BLaER1 treated with 17β-estradiol and CSF1 and Interleukin-3, amounts not matched to agents 10 nM and 100 nM (cell line): ENCODE results near the gene OTUB2.

Experiments
- H3K27ac ChIP-seq, 11 experiments: shearing (Covaris generic); formaldehyde crosslinking; 2 replicates each; pipeline ENCODE4 v1.8.1; 2022
- H3K27me3 ChIP-seq, 11 experiments: shearing (Covaris generic); formaldehyde crosslinking; 2 replicates each; pipeline ENCODE4 v1.8.1; 2022
- H3K36me3 ChIP-seq, 11 experiments: shearing (Covaris generic); formaldehyde crosslinking; 2 replicates each; pipeline ENCODE4 v1.8.1; 2022
- H3K4me1 ChIP-seq, 10 experiments: shearing (Covaris generic); formaldehyde crosslinking; 2 replicates each; pipeline ENCODE4 v1.8.1; 2022
- H3K4me2 ChIP-seq, 11 experiments: shearing (Covaris generic); formaldehyde crosslinking; 2 replicates each; pipeline ENCODE4 v1.8.1; 2022
- H3K4me3 ChIP-seq, 10 experiments: shearing (Covaris generic); formaldehyde crosslinking; 2 replicates each; pipeline ENCODE4 v1.8.1; 2022
- H3K9ac ChIP-seq, 11 experiments: shearing (Covaris generic); formaldehyde crosslinking; 2 replicates each; pipeline ENCODE4 v1.8.1; 2022
- H3K9me3 ChIP-seq, 11 experiments: shearing (Covaris generic); formaldehyde crosslinking; replicated peaks in 1 of 11; 2 replicates each; pipeline ENCODE4 v1.8.1; 2022
- H4K20me1 ChIP-seq, 11 experiments: shearing (Covaris generic); formaldehyde crosslinking; 2 replicates each; pipeline ENCODE4 v1.8.1; 2022
- Cebpa-rat ChIP-seq, 11 experiments: shearing (Covaris generic); IDR thresholded peaks; 2 replicates each; pipeline ENCODE4 v1.8.1; 2022

OTUB2 gene

DNA sequence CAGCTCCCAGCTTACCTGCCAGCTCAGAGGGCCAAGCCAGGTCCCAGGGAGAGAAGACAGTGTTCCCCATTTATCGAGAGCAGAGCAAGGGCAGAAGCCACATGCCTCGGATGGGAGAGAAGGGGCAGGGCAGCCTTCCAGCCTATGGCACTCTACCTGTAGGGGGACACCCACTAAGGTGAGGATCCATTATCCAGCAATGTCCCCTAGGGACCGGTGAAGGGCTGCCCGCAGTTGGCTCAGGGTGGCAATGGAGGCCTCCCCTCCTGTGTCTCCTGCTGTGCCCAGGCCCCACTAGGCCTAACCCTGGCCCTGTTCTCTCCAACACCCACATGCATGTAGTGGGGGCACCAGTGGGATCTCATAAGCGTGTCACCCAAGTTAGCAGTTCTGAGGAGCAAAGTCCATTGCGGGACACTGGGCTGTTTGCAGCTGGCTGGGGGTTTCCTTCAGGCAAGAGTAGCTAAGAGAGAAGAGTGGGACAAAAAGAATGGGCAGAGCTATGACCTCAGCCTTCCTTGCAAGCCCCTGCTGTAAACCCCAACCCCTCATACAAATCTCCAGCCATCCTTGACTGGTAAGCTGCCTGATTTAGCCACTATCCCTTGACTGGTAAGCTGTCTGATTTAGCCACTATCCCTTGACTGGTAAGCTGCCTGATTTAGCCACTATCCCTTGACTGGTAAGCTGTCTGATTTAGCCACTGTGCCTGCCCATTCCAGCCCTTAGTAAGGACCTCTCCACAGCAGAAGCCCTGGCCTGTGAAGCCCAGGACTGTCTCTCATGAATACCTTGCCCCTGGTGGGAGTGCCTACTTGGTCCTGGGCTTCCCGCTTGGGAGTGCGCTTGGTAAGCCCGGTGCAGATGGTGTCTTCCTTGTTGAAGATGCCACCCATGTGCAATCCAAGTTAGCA, 44.6 kb upstream of the OTUB2 start:
- peaks cover 0 to 20% (median 9%) of the 10 kb centered on the region in 11 experiments; a peak in 19 of 22 replicates for H3K9me3 ChIP-seq
- no peak overlapping the region for H3K9ac ChIP-seq
- no peak overlapping the region for H3K4me2 ChIP-seq
- H3K4me3 ChIP-seq, result no peak overlapping the region
- H3K27me3 ChIP-seq, result peaks cover 10 to 47% (median 42%) of the 10 kb centered on the region in 11 experiments; a peak in 20 of 22 replicates
- no peaks in the 10 kb centered on the region for H3K36me3 ChIP-seq
- peaks cover 12 to 34% (median 27%) of the 10 kb centered on the region in 10 experiments for H3K4me1 ChIP-seq
- peaks cover 0 to 5% (median 0%) of the 10 kb centered on the region in 11 experiments; a peak in 1 of 22 replicates for H4K20me1 ChIP-seq
- no peak for TF ChIP-seq Cebpa-rat (IDR thresholded peaks at IDR 0.05)
- no peak overlapping the region for H3K27ac ChIP-seq

DNA sequence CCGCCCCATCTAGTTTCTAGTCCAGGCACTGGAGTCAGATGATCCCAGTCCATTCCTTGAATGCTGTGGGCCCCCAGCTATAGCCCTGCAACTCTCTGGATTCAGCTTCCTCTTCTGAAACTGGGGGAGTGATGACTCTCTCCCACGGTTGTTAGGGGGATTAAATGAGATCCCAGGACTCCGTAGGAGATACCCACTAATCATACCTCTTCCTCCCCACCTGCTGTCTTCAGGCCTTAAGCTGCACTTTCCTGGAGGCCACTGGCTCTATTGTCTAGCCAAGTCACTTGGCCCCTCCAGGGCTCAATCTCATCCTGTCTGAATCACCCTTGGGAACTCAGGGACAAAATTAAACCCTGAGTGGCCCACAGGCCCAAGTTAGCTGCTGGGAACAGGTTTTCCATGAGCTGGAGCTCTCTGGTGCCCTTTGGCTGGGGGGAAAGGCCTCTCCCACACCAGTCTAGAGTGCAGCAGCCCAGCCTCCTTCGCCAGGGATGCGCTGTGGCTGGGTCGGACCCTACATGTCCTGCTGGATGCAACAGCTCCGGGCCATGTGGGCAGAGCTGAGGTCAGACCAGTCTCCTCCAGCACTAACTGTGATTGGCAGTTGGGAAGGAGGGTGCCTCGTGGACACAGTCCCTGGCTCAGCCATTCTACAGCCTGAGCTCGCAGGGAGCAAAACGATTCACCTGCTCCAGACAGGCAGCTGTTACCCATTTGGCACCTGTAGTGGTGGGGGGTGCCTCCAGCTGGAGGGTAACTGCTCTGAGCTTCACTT, 43.7 kb upstream of the OTUB2 start:
- no peak overlapping the region for H3K27ac ChIP-seq
- H3K27me3 ChIP-seq, result peaks cover 10 to 50% (median 44%) of the 10 kb centered on the region in 11 experiments; a peak in 20 of 22 replicates
- H3K9ac ChIP-seq, result no peak overlapping the region
- TF ChIP-seq Cebpa-rat (IDR thresholded peaks at IDR 0.05), result no peak
- peak overlapping the region in 2 of 11 experiments; percentile 9 to 21; a peak in 2 of 22 replicates for H3K4me2 ChIP-seq
- H4K20me1 ChIP-seq, result peaks cover 0 to 13% (median 0%) of the 10 kb centered on the region in 11 experiments; a peak in 2 of 22 replicates
- peaks cover 12 to 25% (median 18%) of the 10 kb centered on the region in 10 experiments for H3K4me1 ChIP-seq
- H3K9me3 ChIP-seq, result peaks cover 0 to 18% (median 9%) of the 10 kb centered on the region in 11 experiments; a peak in 19 of 22 replicates
- no peaks in the 10 kb centered on the region for H3K36me3 ChIP-seq
- no peak overlapping the region for H3K4me3 ChIP-seq

DNA sequence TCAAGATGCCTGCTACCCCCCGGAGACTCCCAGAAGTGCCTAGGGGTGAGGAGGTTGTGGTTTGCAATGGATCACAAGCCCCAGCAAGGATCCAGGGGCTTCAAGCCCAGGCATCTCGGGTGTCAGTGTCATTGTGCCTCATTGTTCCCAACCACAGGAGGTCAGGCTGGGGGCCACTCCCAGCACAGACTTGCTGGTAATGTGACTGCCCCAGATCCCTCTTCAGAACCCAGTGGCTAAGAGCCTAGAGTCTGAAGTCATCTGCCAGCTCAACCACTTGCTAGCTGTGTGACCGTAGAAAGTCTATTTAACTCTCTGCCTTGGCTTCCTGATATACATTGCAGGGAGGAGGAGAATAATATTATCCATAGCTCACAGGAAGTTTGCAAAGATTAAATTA, 42.1 kb upstream of the OTUB2 start:
- Histone ChIP-seq H4K20me1 (peaks cover 0 to 14% (median 0%) of the 10 kb centered on the region in 11 experiments; a peak in 2 of 22 replicates), H3K27me3 (peaks cover 10 to 45% (median 38%) of the 10 kb centered on the region in 11 experiments; a peak in 20 of 22 replicates), H3K4me2 (no peak overlapping the region), H3K36me3 (no peaks in the 10 kb centered on the region), H3K27ac (no peak overlapping the region), H3K4me3 (no peak overlapping the region), H3K9me3 (peaks cover 0 to 10% (median 0%) of the 10 kb centered on the region in 11 experiments; a peak in 3 of 22 replicates), H3K9ac (no peak overlapping the region), H3K4me1 (peaks cover under 1 to 10% (median 3%) of the 10 kb centered on the region in 10 experiments; a peak in 16 of 20 replicates)
- no peak for TF ChIP-seq Cebpa-rat (IDR thresholded peaks at IDR 0.05)

DNA sequence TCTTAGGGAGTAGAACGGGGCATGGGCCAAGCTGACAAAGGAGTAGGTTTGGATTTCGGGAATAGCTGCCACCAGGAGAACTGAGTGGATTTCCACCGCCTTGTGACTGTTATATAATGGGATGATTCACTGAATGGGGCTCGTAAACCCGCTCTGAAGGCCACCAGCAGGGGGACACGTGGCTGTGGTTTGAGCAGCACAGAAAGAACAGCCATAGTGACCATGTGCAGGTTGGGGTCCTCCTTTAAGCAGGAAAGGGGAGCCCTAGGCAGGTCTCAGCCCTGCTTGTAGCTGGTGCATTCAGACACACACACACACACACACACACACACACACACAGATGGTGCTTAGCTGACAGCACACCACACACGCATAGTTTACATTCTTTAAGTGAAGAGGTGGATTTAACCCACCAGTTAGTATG, 41.1 kb upstream of the OTUB2 start:
- H3K4me2 ChIP-seq, result no peak overlapping the region
- H3K9me3 ChIP-seq, result peaks cover 0 to 10% (median 0%) of the 10 kb centered on the region in 11 experiments; a peak in 3 of 22 replicates
- H3K4me3 ChIP-seq, result no peak overlapping the region
- TF ChIP-seq Cebpa-rat (IDR thresholded peaks at IDR 0.05), result no peak
- no peaks in the 10 kb centered on the region for H3K36me3 ChIP-seq
- peaks cover 0 to 19% (median 5%) of the 10 kb centered on the region in 10 experiments; a peak in 7 of 20 replicates for H3K4me1 ChIP-seq
- H4K20me1 ChIP-seq, result peaks cover 0 to 14% (median 0%) of the 10 kb centered on the region in 11 experiments; a peak in 2 of 22 replicates
- H3K27me3 ChIP-seq, result peaks cover 8 to 36% (median 29%) of the 10 kb centered on the region in 11 experiments; a peak in 20 of 22 replicates
- no peak overlapping the region for H3K9ac ChIP-seq
- H3K27ac ChIP-seq, result no peak overlapping the region

DNA sequence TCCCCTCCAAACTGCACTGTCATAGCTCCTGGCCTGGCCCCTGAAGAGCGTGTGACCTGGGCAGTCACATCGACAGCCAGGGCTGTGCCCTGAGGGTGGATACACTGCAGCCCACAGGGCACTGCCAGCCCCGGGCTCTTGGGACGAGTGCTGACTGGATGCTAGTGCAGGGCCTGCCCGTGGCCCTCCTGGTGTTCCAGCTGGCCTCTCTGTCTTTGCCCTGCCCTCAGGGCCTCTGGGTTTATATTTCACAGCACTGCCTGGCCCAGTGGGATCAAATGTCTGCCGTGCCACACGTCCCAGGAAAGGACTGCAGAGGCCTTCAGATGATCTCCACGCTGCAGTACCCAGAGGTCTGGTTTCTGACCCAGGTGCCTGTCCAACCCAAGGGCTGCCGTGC, 39.2 kb upstream of the OTUB2 start:
- H3K27me3 ChIP-seq, result peaks cover 0 to 16% (median 9%) of the 10 kb centered on the region in 11 experiments; a peak in 15 of 22 replicates
- no peaks in the 10 kb centered on the region for H3K36me3 ChIP-seq
- peaks cover 0 to 10% (median 0%) of the 10 kb centered on the region in 11 experiments; a peak in 3 of 22 replicates for H3K9me3 ChIP-seq
- no peak overlapping the region for H3K27ac ChIP-seq
- H3K4me1 ChIP-seq, result peaks cover 0 to 25% (median 7%) of the 10 kb centered on the region in 10 experiments; a peak in 8 of 20 replicates
- peaks cover 0 to 14% (median 0%) of the 10 kb centered on the region in 11 experiments; a peak in 1 of 22 replicates for H4K20me1 ChIP-seq
- TF ChIP-seq Cebpa-rat (IDR thresholded peaks at IDR 0.05), result no peak
- peak overlapping the region in 2 of 11 experiments; percentile 28 to 35; a peak in 3 of 22 replicates for H3K4me2 ChIP-seq
- H3K4me3 ChIP-seq, result no peak overlapping the region
- H3K9ac ChIP-seq, result no peak overlapping the region

DNA sequence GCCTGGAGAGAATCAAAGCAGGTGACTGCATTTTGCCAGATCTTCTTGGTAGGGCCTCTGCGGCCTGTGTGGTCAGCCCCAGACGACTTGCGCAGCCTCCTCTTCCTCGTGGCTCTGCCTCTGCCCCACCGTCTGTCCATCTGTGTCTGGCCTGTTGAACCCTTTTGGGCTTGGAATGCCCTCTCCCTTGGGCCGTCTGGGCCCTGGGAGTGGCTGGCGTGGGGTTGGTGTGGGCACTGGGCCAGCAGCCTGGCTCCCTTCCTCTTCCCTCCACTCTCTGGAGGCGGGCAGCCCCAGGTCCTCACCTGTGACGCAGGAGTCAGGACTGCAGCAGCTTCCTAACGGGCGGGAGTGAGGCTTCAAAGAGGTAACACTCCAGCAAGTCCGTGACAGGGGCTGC, 38.8 kb upstream of the OTUB2 start:
- H3K4me3 ChIP-seq, result no peak overlapping the region
- peaks cover 0 to 10% (median 0%) of the 10 kb centered on the region in 11 experiments; a peak in 3 of 22 replicates for H3K9me3 ChIP-seq
- peaks cover 0 to 14% (median 0%) of the 10 kb centered on the region in 11 experiments; a peak in 3 of 22 replicates for H4K20me1 ChIP-seq
- H3K4me1 ChIP-seq, result peaks cover 0 to 25% (median 6%) of the 10 kb centered on the region in 10 experiments; a peak in 8 of 20 replicates
- peaks cover 0 to 12% (median 5%) of the 10 kb centered on the region in 11 experiments; a peak in 12 of 22 replicates for H3K27me3 ChIP-seq
- H3K36me3 ChIP-seq, result no peaks in the 10 kb centered on the region
- no peak overlapping the region for H3K9ac ChIP-seq
- H3K27ac ChIP-seq, result no peak overlapping the region
- peak overlapping the region in 2 of 11 experiments; percentile 28 to 35; a peak in 1 of 22 replicates for H3K4me2 ChIP-seq
- no peak for TF ChIP-seq Cebpa-rat (IDR thresholded peaks at IDR 0.05)

DNA sequence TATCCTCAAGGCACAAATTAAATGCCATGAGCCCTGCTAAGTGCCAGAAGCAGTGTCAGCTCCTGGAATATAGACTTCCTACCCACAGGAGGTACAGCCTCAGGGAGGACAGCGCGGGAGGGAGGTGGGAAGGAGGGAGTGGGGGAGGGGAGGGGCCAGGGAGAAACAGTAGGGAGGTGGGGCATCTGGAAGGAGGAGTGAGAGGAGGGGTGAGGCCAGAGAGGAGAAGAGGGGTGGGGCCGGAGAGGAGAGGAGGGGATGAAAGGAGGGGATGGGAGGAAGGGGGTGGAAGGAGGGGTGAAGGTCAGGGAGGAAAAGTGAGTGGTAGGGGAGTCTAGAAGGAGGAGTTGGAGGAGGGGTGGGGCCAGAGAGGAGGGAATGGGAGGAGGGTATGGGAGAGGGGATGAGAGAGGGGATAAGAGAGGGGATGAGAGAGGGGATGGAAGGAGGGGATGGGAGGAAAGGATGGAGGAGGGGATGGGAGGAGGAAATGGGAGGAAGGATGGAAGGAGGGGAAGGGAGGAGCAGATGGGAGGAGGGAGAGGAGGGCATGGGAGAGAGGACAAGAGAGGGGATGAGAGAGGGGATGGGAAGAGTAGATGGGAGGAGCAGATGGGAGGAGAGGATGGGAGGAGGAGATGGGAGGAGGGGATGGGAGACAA, 38.2 kb upstream of the OTUB2 start:
- Histone ChIP-seq H3K27ac (no peak overlapping the region), H3K36me3 (no peaks in the 10 kb centered on the region), H3K9me3 (peaks cover 0 to 6% (median 0%) of the 10 kb centered on the region in 11 experiments; a peak in 2 of 22 replicates), H3K4me1 (peaks cover 0 to 25% (median 4%) of the 10 kb centered on the region in 10 experiments; a peak in 8 of 20 replicates), H3K27me3 (peaks cover 0 to 10% (median 0%) of the 10 kb centered on the region in 11 experiments; a peak in 4 of 22 replicates), H4K20me1 (peaks cover 0 to 14% (median 0%) of the 10 kb centered on the region in 11 experiments; a peak in 3 of 22 replicates), H3K4me3 (no peak overlapping the region), H3K4me2 (no peak overlapping the region), H3K9ac (no peak overlapping the region)
- TF ChIP-seq Cebpa-rat (IDR thresholded peaks at IDR 0.05), result no peak

DNA sequence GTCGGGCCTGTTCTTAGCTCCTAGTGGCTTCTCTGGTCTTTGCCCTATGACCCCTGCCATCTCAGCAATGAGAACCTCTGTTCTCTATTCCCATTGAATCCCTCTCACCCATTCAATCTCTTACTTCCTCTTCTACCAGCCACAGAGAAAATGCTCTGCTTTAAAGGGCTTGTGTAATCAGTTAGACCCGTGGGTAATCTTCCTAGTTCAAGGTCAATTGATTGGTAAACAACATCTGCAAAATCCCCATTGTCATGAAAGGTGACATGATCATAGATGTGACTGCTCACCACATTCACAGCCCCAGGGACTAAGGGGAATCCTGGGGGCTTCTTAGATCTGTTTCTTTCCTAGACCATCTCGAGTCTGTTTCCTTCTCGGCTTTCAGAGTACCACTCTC, 36.2 kb upstream of the OTUB2 start:
- Histone ChIP-seq H3K4me1 (peaks cover 0 to 25% (median 4%) of the 10 kb centered on the region in 10 experiments; a peak in 8 of 20 replicates), H3K4me3 (no peak overlapping the region), H3K9me3 (no peaks in the 10 kb centered on the region), H3K9ac (no peak overlapping the region), H3K4me2 (peak overlapping the region in 5 of 11 experiments; percentile 18 to 52 (median 38); a peak in 6 of 22 replicates), H3K36me3 (no peaks in the 10 kb centered on the region), H3K27me3 (peaks cover 0 to 10% (median 0%) of the 10 kb centered on the region in 11 experiments; a peak in 5 of 22 replicates), H3K27ac (peak overlapping the region in 1 of 11 experiments; percentile 36; a peak in 2 of 22 replicates), H4K20me1 (peaks cover 0 to 9% (median 0%) of the 10 kb centered on the region in 11 experiments; a peak in 3 of 22 replicates)
- no peak for TF ChIP-seq Cebpa-rat (IDR thresholded peaks at IDR 0.05)
